ENCODE measurements around the gene GCC1.

GCC1 gene

DNA sequence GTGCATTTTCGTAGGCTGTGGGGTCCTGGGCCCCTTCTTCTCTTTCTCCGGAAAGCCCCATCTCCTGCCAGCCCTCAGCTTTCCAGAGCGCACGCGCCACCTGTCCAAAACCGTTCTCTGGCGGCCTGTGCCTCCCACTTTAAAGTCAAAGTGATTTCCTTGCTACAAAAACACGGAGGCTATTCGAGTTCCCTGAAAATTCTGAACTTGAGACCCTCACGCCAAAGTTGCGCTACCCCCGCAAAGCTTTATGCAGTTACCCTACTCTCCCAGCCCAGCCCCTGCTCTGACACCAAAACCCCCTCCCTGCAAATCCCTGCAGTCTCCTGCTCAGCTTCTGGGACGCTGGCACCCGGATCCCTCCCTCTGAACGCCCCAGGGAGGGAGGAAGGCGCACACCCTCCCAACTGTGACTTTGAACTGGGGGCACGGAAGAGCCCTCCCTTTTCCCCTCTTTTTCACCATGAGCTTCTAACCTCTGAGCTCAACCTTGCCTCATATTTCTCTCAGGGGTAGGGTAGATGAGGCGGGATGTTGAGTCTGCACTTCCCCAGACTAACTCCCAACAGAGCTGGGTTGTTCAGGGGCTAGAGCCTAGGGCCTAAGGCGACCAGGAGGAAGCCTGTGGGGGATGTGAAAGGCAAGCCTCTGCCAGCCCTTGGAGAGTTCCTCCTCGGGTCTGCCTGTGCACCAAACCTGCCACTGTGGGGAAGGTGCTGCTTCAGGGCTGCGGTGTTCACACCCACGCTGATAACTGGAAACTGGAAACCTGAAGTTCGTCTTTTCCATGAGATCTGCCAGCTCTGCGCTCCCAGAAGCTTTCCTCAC, 35.2 kb upstream of the GCC1 start:
- Histone ChIP-seq H3K27ac (no peak overlapping the region), H3K4me3 (no peak overlapping the region)
- TF ChIP-seq, protein P1, sequence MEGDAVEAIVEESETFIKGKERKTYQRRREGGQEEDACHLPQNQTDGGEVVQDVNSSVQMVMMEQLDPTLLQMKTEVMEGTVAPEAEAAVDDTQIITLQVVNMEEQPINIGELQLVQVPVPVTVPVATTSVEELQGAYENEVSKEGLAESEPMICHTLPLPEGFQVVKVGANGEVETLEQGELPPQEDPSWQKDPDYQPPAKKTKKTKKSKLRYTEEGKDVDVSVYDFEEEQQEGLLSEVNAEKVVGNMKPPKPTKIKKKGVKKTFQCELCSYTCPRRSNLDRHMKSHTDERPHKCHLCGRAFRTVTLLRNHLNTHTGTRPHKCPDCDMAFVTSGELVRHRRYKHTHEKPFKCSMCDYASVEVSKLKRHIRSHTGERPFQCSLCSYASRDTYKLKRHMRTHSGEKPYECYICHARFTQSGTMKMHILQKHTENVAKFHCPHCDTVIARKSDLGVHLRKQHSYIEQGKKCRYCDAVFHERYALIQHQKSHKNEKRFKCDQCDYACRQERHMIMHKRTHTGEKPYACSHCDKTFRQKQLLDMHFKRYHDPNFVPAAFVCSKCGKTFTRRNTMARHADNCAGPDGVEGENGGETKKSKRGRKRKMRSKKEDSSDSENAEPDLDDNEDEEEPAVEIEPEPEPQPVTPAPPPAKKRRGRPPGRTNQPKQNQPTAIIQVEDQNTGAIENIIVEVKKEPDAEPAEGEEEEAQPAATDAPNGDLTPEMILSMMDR (IDR thresholded peaks at IDR 0.05) = no peak
- DNase-seq (ENCODE audit: low spot score) = no peak

DNA sequence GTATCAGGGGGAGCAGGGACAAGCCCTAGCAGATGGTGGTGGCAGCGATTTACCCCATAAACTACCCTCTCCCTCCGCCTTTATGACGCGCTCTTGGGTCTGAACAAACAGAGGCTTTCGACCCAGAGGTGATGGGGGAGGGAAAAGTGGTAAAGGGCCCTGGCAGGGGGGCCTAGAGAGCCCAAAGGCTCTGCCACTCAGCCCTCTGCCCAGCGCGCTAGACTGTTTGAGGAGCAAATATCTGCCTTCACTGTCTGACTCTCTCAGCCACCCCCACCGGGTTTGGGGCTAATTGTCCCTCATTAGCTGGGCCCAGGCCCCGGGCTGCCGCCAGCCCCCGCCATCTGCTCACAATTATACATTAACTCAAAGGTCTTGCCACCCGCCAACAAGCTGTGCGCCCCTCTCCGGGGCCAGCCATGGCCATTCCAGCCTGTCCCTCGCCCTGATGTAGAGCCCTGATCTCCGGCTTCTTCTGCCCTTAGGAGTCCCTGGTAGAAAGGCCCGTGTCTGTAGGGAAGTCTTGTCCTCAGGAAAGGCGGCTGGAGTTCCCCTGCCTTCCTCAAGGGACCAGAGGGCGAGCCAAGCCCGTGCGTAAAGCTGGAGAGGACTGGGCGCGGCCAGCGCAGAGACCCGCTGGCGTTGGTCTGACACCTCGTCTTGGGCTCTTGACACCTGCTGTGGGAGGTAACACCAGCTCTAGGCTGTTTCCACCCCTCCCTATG, 34.4 kb upstream of the GCC1 start:
- DNase-seq (ENCODE audit: low spot score) = no peak
- TF ChIP-seq, protein P1 (IDR thresholded peaks at IDR 0.05) = no peak
- Histone ChIP-seq H3K27ac (no peak overlapping the region), H3K4me3 (no peak overlapping the region)

DNA sequence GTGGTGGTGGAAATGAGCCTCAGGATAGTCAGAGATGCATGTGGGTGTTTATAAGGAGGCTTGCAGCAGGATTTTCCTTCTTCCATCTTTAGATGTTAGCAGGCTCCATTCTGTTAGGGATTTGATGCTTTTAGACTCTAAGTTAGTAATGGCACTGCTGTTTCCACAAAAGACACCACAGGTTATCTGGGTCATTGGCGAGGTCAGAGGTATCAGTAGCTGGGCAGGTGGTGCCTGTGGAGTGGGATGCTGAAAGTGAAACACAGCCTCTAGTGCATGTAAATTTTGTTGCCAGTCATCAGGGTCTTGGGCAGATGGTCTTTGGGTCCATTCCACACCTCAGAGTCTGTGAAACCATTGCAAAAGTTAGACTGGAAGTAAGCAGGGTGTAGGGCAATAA, 33.4 kb upstream of the GCC1 start:
- TF ChIP-seq, protein P1 (IDR thresholded peaks at IDR 0.05) = no peak
- Histone ChIP-seq H3K4me3 (no peak overlapping the region), H3K27ac (no peak overlapping the region)
- DNase-seq (ENCODE audit: low spot score) = no peak

DNA sequence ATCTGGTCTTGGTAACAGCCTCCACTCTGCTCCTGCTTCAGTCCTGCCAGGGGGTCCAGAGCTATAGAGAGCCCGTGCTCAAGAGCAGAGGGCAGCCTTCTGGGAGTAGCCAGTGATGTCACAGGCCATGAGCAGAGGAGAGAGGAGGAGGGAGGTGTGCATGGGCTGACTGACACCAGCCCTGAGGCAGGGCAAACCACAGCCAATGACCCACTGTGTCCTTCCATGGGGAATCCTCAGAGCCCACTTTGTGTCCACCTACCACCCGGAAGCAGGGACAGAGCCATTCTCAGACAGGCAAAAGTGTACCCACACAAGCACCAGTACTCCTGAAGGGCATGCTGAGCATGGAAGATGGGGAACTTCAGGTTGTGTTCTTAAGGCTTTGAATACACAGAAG, 32.6 kb upstream of the GCC1 start, which contains the start of gene PAX4:
TSS of gene PAX4 (minus strand) at position 101 of the 400 bp plus-strand sequence. CDS start 2,214 bp downstream, outside the sequence.
- TF ChIP-seq, protein P1 (IDR thresholded peaks at IDR 0.05) = no peak
- no peak for DNase-seq (ENCODE audit: low spot score)
- Histone ChIP-seq H3K27ac (no peak within 1 kb of the TSS), H3K4me3 (no peak within 1 kb of the TSS)

DNA sequence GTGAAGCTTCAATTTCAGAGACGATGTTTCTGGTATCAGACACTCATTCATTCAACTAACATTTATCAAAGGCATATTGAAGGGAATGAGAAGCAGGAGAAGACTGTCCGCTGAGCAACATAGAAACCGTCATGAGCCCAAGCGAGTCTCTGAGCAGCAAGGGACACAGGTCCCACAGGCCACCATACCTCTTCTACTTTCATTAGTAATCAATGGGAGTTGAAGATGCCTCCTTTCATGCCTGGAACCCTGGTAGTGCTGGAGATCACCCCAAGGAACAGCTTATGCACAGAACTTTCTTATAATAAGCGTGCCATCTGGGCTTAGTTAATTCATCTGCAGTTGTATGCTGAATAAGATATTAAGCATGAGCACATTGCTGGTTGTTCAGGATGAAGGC, 31.3 kb upstream of the GCC1 start:
- no peak for DNase-seq (ENCODE audit: low spot score)
- no peak overlapping the region for H3K27ac ChIP-seq
- no peak overlapping the region for H3K4me3 ChIP-seq
- TF ChIP-seq, protein P1 (IDR thresholded peaks at IDR 0.05) = no peak

DNA sequence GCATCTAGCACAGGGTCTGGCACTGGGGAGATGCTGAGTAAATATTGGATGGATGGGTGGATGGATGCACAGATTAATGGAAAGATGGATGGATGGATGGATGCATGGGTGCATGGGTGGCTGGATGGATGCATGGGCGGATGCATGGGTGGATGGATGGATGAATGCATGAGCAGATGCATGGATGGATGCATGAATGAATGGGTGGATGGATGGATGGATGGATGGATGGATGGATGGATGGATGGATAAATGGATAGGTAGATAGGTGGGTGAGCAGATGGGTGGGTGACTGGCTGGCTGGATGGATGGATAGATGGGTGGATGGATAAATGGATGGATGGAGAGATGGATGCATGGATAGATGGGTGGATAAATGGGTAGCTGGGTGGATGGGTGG, 26.9 kb upstream of the GCC1 start:
- TF ChIP-seq, protein P1 (IDR thresholded peaks at IDR 0.05) = no peak
- no peak overlapping the region for H3K4me3 ChIP-seq
- no peak for DNase-seq (ENCODE audit: low spot score)
- no peak overlapping the region for H3K27ac ChIP-seq

Measured in coronary artery (tissue), 2 donors.